Vagina (tissue), 2 donors: ENCODE results near the gene OPRL1.
A peak's percentile ranks its signal among the peaks of the same experiment; 100 is the strongest.

ENCODE experiments used
- POLR2A ChIP-seq, 2 donors: fragments of 450-650 bp; IDR thresholded peaks; one replicate each; pipeline ENCODE4 v1.6.1; 2017; ENCODE audit warnings: antibody characterized with exemption in 2 of 2, mild to moderate bottlenecking in 2 of 2, moderate library complexity in 2 of 2
- POLR2AphosphoS5 ChIP-seq, 2 donors: sonication (generic); formaldehyde crosslinking; IDR thresholded peaks; one replicate each; pipeline ENCODE4 v1.9.0; 2017; ENCODE audit warnings: antibody characterized with exemption in 2 of 2, mild to moderate bottlenecking in 2 of 2, low read depth in 1 of 2; ENCODE audit not compliant: insufficient read depth in 1 of 2

- TF ChIP-seq POLR2A (IDR thresholded peaks at IDR 0.05) = no peak
- peak in 1 of 2 donors; percentile 49 for TF ChIP-seq POLR2AphosphoS5 (IDR thresholded peaks at IDR 0.05; ENCODE audit: insufficient read depth in 1 of 2, low read depth in 1 of 2)
Measured at GRCh38 chr20:64038565-64039292, 41.2 kb upstream of the OPRL1 start.
